PFSK-1 (cell line): Measurements from ENCODE around the gene FBXO38.

Experiments used
- FOXP2 ChIP-seq: optimal IDR thresholded peaks from 2 replicates; pipeline ENCODE3; 2011; ENCODE audit warnings: borderline replicate concordance, control low read depth, inconsistent platforms; ENCODE audit not compliant: insufficient read depth; ENCODE audit errors: extremely low read length, extremely low read depth
- POLR2AphosphoS5 ChIP-seq: IDR thresholded peaks from 2 replicates; pipeline ENCODE4 v1.6.1; 2012; ENCODE audit warnings: low read depth, mild to moderate bottlenecking, control low read depth, low read length, moderate library complexity
- SIN3A ChIP-seq: IDR thresholded peaks from 2 replicates; pipeline ENCODE4 v1.6.1; 2012; ENCODE audit warnings: mild to moderate bottlenecking, low read length, moderate library complexity, borderline replicate concordance; ENCODE audit not compliant: insufficient read depth
- TAF1 ChIP-seq: IDR thresholded peaks from 2 replicates; pipeline ENCODE4 v1.6.1; 2012; ENCODE audit warnings: low read length, control low read depth, borderline replicate concordance; ENCODE audit not compliant: insufficient read depth
- TF ChIP-seq, protein P1 (sequence below), 2 experiments: IDR thresholded peaks; 2 replicates each; pipeline versions ENCODE4 v1.6.1 to v1.8.0; 2011 to 2012; ENCODE audit warnings: low read depth in 2 of 2, low read length in 2 of 2, control low read depth in 1 of 2, inconsistent platforms in 1 of 2, mild to moderate bottlenecking in 1 of 2, moderate library complexity in 1 of 2; ENCODE audit not compliant: insufficient read depth in 1 of 2

FBXO38 gene

DNA sequence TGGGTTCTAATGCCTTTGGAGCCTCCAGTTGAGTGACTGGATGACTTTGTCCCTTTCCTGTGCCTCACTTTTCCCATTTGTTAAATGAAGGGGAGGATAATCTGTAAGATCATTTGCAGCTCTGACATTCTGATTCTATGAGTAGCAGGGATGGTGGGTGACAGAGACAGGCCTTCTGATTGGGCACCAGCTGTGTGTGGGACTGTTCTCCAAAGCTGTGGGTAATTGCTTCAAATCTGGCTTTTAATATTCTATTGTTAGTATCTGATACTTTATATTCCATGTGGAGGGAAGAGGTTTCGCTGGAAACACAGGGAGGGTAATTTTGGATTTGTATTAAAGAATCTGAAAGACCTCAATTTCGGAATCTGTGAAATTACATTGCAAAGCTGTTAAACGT, 102.7 kb downstream of the FBXO38 start:
- no peak for TF ChIP-seq POLR2AphosphoS5
- no peak for TF ChIP-seq TAF1
- TF ChIP-seq FOXP2: no peak
- TF ChIP-seq, protein P1, sequence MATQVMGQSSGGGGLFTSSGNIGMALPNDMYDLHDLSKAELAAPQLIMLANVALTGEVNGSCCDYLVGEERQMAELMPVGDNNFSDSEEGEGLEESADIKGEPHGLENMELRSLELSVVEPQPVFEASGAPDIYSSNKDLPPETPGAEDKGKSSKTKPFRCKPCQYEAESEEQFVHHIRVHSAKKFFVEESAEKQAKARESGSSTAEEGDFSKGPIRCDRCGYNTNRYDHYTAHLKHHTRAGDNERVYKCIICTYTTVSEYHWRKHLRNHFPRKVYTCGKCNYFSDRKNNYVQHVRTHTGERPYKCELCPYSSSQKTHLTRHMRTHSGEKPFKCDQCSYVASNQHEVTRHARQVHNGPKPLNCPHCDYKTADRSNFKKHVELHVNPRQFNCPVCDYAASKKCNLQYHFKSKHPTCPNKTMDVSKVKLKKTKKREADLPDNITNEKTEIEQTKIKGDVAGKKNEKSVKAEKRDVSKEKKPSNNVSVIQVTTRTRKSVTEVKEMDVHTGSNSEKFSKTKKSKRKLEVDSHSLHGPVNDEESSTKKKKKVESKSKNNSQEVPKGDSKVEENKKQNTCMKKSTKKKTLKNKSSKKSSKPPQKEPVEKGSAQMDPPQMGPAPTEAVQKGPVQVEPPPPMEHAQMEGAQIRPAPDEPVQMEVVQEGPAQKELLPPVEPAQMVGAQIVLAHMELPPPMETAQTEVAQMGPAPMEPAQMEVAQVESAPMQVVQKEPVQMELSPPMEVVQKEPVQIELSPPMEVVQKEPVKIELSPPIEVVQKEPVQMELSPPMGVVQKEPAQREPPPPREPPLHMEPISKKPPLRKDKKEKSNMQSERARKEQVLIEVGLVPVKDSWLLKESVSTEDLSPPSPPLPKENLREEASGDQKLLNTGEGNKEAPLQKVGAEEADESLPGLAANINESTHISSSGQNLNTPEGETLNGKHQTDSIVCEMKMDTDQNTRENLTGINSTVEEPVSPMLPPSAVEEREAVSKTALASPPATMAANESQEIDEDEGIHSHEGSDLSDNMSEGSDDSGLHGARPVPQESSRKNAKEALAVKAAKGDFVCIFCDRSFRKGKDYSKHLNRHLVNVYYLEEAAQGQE (IDR thresholded peaks at IDR 0.05; ENCODE audit: insufficient read depth in 1 of 2, low read depth in 2 of 2, low read length in 2 of 2): no peak
- no peak for TF ChIP-seq SIN3A

DNA sequence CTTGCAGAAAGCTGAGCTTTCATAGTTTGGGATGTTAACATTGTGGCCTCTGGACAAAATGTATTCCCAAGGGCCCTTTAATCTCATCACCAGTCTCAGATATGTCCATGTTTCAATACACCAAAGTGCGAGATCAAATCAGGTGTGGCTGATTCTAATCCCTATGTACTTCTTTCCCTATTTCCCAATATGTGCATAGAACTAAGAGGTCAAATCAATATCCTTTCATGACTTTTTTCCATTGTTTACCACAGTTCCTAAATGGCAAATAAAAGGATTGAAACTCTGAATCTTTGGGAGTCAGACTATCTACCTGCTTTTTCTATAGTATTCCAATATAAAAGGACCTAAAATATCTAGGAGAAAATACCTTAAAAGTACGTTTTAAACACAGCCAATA, 105.0 kb downstream of the FBXO38 start:
- TF ChIP-seq POLR2AphosphoS5 (no peak), FOXP2 (no peak), TAF1 (no peak), SIN3A (no peak)
- TF ChIP-seq, protein P1 (IDR thresholded peaks at IDR 0.05; ENCODE audit: insufficient read depth in 1 of 2, low read depth in 2 of 2, low read length in 2 of 2): no peak

DNA sequence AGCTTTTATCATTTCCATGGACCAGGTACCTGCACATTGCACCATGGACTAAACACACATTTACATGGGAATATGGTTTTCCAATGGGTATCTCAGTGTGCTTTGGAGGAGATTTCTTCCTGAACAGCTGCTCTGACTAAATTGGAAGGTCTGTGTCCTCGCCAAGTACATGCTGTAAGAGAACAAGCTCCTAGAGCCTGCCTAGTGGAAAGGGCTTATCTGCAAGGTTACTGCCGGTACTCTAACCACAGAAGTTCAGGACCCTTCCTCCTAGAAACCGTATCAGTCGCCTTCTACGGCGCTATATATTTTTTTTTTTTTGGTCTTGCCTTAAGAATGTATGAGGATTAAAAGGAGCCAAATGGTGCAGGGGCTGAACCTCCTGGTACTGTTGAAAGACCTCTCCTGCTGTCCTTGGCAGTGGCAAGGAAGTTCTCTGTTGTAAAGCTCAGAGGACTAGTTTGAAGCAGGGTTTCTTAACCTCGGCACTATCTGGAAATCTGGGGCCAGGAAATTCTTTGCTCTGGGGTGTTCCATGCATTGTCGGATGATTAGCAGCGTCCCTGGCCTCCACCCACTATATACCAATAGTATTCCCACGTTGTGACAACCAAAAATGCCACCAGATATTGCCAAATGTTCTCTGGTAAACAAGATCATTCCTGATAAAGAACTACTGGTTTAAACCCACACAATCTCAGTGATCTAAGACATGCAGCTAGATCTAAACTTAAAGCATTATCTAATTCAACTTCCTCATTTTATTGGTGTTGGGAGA, 107.4 kb downstream of the FBXO38 start:
- TF ChIP-seq FOXP2 (no peak), SIN3A (no peak), TAF1 (no peak)
- TF ChIP-seq, protein P1 (IDR thresholded peaks at IDR 0.05; ENCODE audit: insufficient read depth in 1 of 2, low read depth in 2 of 2, low read length in 2 of 2): no peak

DNA sequence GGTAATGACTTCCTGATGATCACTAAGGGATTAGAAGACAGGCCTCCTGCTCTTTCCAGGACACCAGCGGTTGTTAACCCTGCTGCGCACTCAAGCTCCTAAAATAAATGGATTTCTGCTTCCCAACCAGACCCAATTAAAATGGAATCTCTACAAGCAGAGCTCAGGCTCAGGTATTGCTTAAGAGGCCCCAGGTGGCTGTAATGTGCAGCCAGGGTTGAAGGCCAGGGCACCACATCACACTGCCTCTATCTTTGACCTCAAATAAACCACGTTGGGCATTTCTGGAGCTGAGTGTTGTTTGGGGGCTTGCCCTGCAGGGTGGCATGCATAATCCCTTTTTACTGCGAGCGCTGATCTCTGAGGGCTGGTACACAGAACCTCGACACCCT, 108.0 kb downstream of the FBXO38 start:
- TF ChIP-seq FOXP2 (no peak), POLR2AphosphoS5 (no peak), SIN3A (no peak), TAF1 (no peak)
- TF ChIP-seq, protein P1 (IDR thresholded peaks at IDR 0.05; ENCODE audit: insufficient read depth in 1 of 2, low read depth in 2 of 2, low read length in 2 of 2): no peak

DNA sequence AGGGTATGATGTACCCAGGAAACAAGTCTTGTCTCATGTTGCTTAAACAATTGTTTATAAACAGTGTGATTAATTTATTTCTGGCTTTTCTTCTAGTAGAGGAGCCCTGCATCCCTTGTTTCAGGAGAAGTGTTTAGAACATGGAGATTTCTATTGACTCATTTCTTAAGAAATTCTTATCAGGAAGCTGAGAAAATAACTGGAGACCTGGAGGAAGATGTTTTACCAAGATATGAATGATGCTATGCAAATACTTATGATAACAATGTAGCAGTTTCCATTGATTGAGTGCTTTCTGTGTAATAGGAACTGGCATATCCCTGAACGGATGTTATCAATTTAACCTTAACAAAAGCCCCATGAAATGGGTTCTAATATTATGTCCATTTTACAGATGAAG, 108.6 kb downstream of the FBXO38 start:
- TF ChIP-seq TAF1 (no peak), POLR2AphosphoS5 (no peak), SIN3A (no peak), FOXP2 (no peak)
- TF ChIP-seq, protein P1 (IDR thresholded peaks at IDR 0.05; ENCODE audit: insufficient read depth in 1 of 2, low read depth in 2 of 2, low read length in 2 of 2): no peak
